Measurements from ENCODE around the gene VMO1. TPM values are rescaled to one million over a fixed set of nuclear protein-coding genes. Genes with fewer than 3 reads are reported as not detected.
A peak's percentile ranks its signal among the peaks of the same experiment; 100 is the strongest.

The VMO1 gene
- total and polyA plus RNA-seq, 2 donors (not counting 3 experiments of a cell fraction or from before 2014, with no cell fraction given) = 0.23 TPM; not detected in 1

DNA sequence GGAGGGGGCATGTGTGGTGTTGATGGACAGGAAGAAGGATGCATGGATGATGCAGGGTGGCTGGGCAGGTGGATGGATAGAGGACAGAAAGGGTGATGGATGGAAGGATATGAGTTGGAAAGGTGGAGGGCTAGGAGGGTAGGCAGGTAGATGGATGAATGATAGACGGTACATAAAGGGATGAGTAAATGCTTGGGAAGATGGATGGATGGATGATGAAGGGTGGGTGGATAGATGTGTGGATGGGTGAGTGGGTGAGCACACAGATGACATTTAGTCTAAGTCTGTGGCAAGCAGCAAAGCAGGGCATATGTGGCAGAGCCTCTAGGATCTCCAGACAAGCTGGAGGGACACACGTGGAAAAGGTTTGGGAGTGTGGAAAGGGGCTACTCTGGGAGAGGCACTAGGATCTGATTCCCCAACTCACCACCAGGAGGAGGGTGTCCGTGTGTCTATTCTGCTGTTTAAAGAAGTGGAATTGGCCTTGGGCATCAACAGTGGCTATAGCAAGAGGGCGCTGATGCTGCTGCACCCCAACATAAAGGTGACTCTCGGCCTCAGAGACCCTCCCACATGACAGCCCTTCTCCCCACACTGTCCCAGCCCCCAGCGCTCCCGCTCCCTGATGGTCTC, 29.0 kb upstream of the VMO1 start:
- intact Hi-C loops (cut with micrococcal nuclease) (no loop called here), dilution Hi-C loops (cut with MboI; ENCODE audit: extremely low pct_ligation_motif_present, low sequenced_read_pairs) (no loop called here)
- CTCF ChIA-PET = interaction anchor here (1.0 to 2.8 kb wide), 2 partner anchors 43 to 66 kb away, joined by 3 to 7 read pairs; no protein-coding TSS in a partner anchor
- H4K20me1 ChIP-seq (replicated peaks; ENCODE audit: control insufficient read depth, extremely low read depth, insufficient read depth, low read length) = no peaks in the 10 kb centered on the region
- H3K27ac ChIP-seq (ENCODE audit: insufficient read depth, low read depth, low read length) = no peak overlapping the region
- H3K36me3 ChIP-seq (ENCODE audit: control insufficient read depth in 2 of 2, extremely low read depth in 1 of 2, insufficient read depth in 2 of 2, low read length in 2 of 2) = peaks cover 7 to 20% of the 10 kb centered on the region in 2 experiments
- H3K79me2 ChIP-seq (ENCODE audit: control insufficient read depth, insufficient read depth, low read length) = no peaks in the 10 kb centered on the region
- no peak overlapping the region for H3K9ac ChIP-seq (replicated peaks; ENCODE audit: extremely low read depth, insufficient read depth, low read length)
- no peak overlapping the region for H3K4me2 ChIP-seq (ENCODE audit: insufficient read depth, low read length)
- DNase-seq (ENCODE audit: low read depth, low spot score) = no peak
- H2AFZ ChIP-seq (ENCODE audit: low read depth, low read length) = no peak overlapping the region
- no peak for TF ChIP-seq POLR2AphosphoS5 (IDR thresholded peaks at IDR 0.05; ENCODE audit: insufficient read depth, low read depth, low read length)
- TF ChIP-seq, protein P1, sequence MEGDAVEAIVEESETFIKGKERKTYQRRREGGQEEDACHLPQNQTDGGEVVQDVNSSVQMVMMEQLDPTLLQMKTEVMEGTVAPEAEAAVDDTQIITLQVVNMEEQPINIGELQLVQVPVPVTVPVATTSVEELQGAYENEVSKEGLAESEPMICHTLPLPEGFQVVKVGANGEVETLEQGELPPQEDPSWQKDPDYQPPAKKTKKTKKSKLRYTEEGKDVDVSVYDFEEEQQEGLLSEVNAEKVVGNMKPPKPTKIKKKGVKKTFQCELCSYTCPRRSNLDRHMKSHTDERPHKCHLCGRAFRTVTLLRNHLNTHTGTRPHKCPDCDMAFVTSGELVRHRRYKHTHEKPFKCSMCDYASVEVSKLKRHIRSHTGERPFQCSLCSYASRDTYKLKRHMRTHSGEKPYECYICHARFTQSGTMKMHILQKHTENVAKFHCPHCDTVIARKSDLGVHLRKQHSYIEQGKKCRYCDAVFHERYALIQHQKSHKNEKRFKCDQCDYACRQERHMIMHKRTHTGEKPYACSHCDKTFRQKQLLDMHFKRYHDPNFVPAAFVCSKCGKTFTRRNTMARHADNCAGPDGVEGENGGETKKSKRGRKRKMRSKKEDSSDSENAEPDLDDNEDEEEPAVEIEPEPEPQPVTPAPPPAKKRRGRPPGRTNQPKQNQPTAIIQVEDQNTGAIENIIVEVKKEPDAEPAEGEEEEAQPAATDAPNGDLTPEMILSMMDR (IDR thresholded peaks at IDR 0.05; ENCODE audit: extremely low read depth in 1 of 2, insufficient read depth in 1 of 2, low read depth in 1 of 2, low read length in 2 of 2) = peak; percentile 42 to 54
- no peaks in the 10 kb centered on the region for H3K27me3 ChIP-seq (ENCODE audit: control insufficient read depth in 2 of 2, insufficient read depth in 2 of 2, low read length in 2 of 2)
- peak; percentile 75 for FAIRE-seq
- no peak overlapping the region for H3K4me3 ChIP-seq (replicated peaks in 1 of 3; ENCODE audit: insufficient read depth in 1 of 3, low read depth in 1 of 3, low read length in 3 of 3)
- BruUV-seq (replicated peaks) = no TSS peak
- POLR2A ChIA-PET = no interaction called here
- no peaks in the 10 kb centered on the region for H3K9me1 ChIP-seq (replicated peaks; ENCODE audit: control insufficient read depth, extremely low read depth, insufficient read depth, low read length)
- H3K9me3 ChIP-seq (replicated peaks; ENCODE audit: control insufficient read depth, insufficient read depth, low read length) = no peaks in the 10 kb centered on the region
- no peaks in the 10 kb centered on the region for H3K4me1 ChIP-seq (ENCODE audit: control insufficient read depth, extremely low read depth, insufficient read depth, low read length)

DNA sequence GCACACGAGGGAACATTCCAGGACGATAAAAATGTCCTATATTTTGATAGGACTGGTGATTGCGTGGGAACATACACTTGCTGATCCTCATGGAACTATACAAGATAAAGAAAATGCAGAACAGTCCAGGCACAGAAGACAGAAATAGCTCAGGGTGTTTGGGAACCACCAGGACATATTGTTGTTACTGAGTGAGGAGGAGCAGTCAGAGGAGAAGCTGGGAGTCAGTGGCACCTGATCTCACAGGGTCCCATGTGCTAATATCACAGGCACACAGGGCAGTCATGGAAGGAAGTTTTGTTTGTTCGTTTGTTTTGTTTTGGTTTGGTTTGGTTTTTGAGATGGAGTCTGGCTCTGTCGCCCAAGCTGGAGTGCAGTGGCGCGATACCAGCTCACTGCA, 26.5 kb upstream of the VMO1 start:
- Histone ChIP-seq H4K20me1 (replicated peaks; ENCODE audit: control insufficient read depth, extremely low read depth, insufficient read depth, low read length) (no peaks in the 10 kb centered on the region), H3K27me3 (ENCODE audit: control insufficient read depth in 2 of 2, insufficient read depth in 2 of 2, low read length in 2 of 2) (no peaks in the 10 kb centered on the region), H3K79me2 (ENCODE audit: control insufficient read depth, insufficient read depth, low read length) (no peaks in the 10 kb centered on the region), H2AFZ (ENCODE audit: low read depth, low read length) (no peak overlapping the region), H3K36me3 (ENCODE audit: control insufficient read depth in 2 of 2, extremely low read depth in 1 of 2, insufficient read depth in 2 of 2, low read length in 2 of 2) (peaks cover 7 to 18% of the 10 kb centered on the region in 2 experiments), H3K9me1 (replicated peaks; ENCODE audit: control insufficient read depth, extremely low read depth, insufficient read depth, low read length) (no peaks in the 10 kb centered on the region), H3K9me3 (replicated peaks; ENCODE audit: control insufficient read depth, insufficient read depth, low read length) (no peaks in the 10 kb centered on the region), H3K9ac (replicated peaks; ENCODE audit: extremely low read depth, insufficient read depth, low read length) (no peak overlapping the region), H3K27ac (ENCODE audit: insufficient read depth, low read depth, low read length) (no peak overlapping the region), H3K4me3 (replicated peaks in 1 of 3; ENCODE audit: insufficient read depth in 1 of 3, low read depth in 1 of 3, low read length in 3 of 3) (no peak overlapping the region), H3K4me2 (ENCODE audit: insufficient read depth, low read length) (no peak overlapping the region), H3K4me1 (ENCODE audit: control insufficient read depth, extremely low read depth, insufficient read depth, low read length) (peaks cover 2% of the 10 kb centered on the region)
- no peak for DNase-seq (ENCODE audit: low read depth, low spot score)
- dilution Hi-C loops (cut with MboI; ENCODE audit: extremely low pct_ligation_motif_present, low sequenced_read_pairs) (no loop called here), intact Hi-C loops (cut with micrococcal nuclease) (no loop called here)
- no TSS peak for BruUV-seq (replicated peaks)
- TF ChIP-seq POLR2AphosphoS5 (IDR thresholded peaks at IDR 0.05; ENCODE audit: insufficient read depth, low read depth, low read length) (no peak), FOS (IDR thresholded peaks at IDR 0.05; ENCODE audit: borderline replicate concordance, insufficient read depth, low read length) (no peak), EZH2 (IDR thresholded peaks at IDR 0.05; ENCODE audit: borderline replicate concordance, low read depth, low read length, severe bottlenecking) (no peak), MYC (IDR thresholded peaks at IDR 0.05; ENCODE audit: low read depth, low read length) (no peak)
- TF ChIP-seq, protein P1 (IDR thresholded peaks at IDR 0.05; ENCODE audit: extremely low read depth in 1 of 2, insufficient read depth in 1 of 2, low read depth in 1 of 2, low read length in 2 of 2) = no peak
- no peak for FAIRE-seq
- POLR2A ChIA-PET = interaction anchor here (0.7 kb wide), 1 partner anchor 154 kb away, joined by 7 read pairs; no protein-coding TSS in a partner anchor
- CTCF ChIA-PET = interaction anchor here (1.1 kb wide), 1 partner anchor 22 kb away, joined by 4 read pairs; no protein-coding TSS in a partner anchor
